Heart left ventricle (tissue), 13 donors: Measurements from ENCODE around the gene TBC1D10B.

Source experiments
- POLR2A ChIP-seq, 2 donors: fragments of 450-650 bp; IDR thresholded peaks; one replicate each; pipeline ENCODE4 v1.6.1; 2017; ENCODE audit warnings: antibody characterized with exemption in 2 of 2, mild to moderate bottlenecking in 2 of 2, moderate library complexity in 2 of 2
- TF ChIP-seq, protein P1 (sequence below), 12 donors: fragments of 200-600 bp; sonication (generic) in 4 of 12; IDR thresholded peaks; one replicate each; pipeline versions ENCODE4 v1.5.0 to v1.8.0; 2018 to 2022; ENCODE audit warnings: antibody characterized with exemption in 12 of 12, mild to moderate bottlenecking in 5 of 12
- donor health status: ischemic (EF 13 %, LVEDD 7.1; RV severe dilation, severe dysfunction).
- donor health status: DM: no; HTN: yes; CAD: no.
- donor health status: DM: no; HTN: no; CAD: no.
- donor health status: ischemic (EF 25% LVEDD 6.9; RV normal size, moderate dysfunction).
- donor health status: ischemic (EF 25% LVEDD 5.7; RV mildly dilated, moderate dysfunction).
- donor health status: ischemic (EF 35%, LVEDD 5.7; RV mildly dilated, moderate dysfunction).
- donor health status: nonischemic (EF 11% LVEDD 7.7; RV severe dilation, severe dysfunction).
- donor health status: DM: yes; HTN: yes; CAD: no.
- donor health status: PGD.
- donor health status: ischemic (EF 29% LVEDD 5.4; RV normal size, mild dysfunction).
- donor health status: nonischemic (EF 23%, LVEDD 6.1; RV moderate dilation, normal function).

DNA sequence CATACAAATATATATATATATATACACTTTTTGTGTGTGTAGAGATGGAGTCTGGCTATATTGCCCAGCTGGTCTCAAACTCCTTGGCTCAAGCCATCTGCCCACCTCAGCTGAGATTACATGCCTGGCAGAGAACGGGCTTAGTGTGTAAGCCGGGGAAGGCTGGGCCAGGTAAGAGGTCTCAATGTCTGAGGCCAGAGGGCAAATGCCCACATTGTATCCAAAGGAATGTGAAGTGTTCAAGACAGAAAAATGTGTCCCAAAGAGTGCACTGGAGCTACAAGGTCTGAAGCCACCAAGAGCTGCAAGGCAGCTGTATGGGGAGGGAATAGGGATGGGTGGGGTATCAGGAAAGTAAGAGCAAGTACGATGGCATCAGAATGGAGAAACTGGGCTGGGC, 24.0 kb downstream of the TBC1D10B start:
- TF ChIP-seq POLR2A (IDR thresholded peaks at IDR 0.05) = no peak
- TF ChIP-seq, protein P1, sequence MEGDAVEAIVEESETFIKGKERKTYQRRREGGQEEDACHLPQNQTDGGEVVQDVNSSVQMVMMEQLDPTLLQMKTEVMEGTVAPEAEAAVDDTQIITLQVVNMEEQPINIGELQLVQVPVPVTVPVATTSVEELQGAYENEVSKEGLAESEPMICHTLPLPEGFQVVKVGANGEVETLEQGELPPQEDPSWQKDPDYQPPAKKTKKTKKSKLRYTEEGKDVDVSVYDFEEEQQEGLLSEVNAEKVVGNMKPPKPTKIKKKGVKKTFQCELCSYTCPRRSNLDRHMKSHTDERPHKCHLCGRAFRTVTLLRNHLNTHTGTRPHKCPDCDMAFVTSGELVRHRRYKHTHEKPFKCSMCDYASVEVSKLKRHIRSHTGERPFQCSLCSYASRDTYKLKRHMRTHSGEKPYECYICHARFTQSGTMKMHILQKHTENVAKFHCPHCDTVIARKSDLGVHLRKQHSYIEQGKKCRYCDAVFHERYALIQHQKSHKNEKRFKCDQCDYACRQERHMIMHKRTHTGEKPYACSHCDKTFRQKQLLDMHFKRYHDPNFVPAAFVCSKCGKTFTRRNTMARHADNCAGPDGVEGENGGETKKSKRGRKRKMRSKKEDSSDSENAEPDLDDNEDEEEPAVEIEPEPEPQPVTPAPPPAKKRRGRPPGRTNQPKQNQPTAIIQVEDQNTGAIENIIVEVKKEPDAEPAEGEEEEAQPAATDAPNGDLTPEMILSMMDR (IDR thresholded peaks at IDR 0.05) = no peak
